Measurements from ENCODE around the gene OBP2B. TPM values are rescaled to one million over a fixed set of nuclear protein-coding genes. Genes with fewer than 3 reads are reported as not detected.
A peak's percentile ranks its signal among the peaks of the same experiment; 100 is the strongest.

Gene OBP2B
- total and polyA plus RNA-seq, 9 of the 15 experiments (the other 6 are each of a cell fraction or from before 2014, with no cell fraction given), result not detected

- TF ChIP-seq MYNN (IDR thresholded peaks at IDR 0.05) (no peak), MYNN (CRISPR knock-in tag; IDR thresholded peaks at IDR 0.05) (no peak), ZNF384 (IDR thresholded peaks at IDR 0.05; ENCODE audit: low read depth, low read length) (peak; percentile 79), SNAPC5 (CRISPR knock-in tag; IDR thresholded peaks at IDR 0.05) (no peak), ZNF324 (CRISPR knock-in tag; IDR thresholded peaks at IDR 0.05) (no peak), KDM1A (IDR thresholded peaks at IDR 0.05) (no peak), ATF6 (CRISPR knock-in tag; IDR thresholded peaks at IDR 0.05) (no peak), TEAD4 (IDR thresholded peaks at IDR 0.05; ENCODE audit: low read length) (no peak), TEAD4 (CRISPR knock-in tag; IDR thresholded peaks at IDR 0.05; ENCODE audit: borderline replicate concordance) (no peak), KLF13 (tag; IDR thresholded peaks at IDR 0.05; ENCODE audit: borderline replicate concordance, low read depth) (no peak), NR1H2 (CRISPR knock-in tag; IDR thresholded peaks at IDR 0.05) (no peak), POU5F1 (IDR thresholded peaks at IDR 0.05; ENCODE audit: borderline replicate concordance, low read depth, low read length, partially characterized antibody) (no peak), GABPA (tag; conservative IDR thresholded peaks at IDR 0.05; ENCODE audit: low read depth) (no peak), ZBTB2 (IDR thresholded peaks at IDR 0.05) (no peak), MAFF (IDR thresholded peaks at IDR 0.05; ENCODE audit: low read length) (no peak), REST (IDR thresholded peaks at IDR 0.05; ENCODE audit: borderline replicate concordance) (peak; percentile 45; the same call in 1 of the 2 replicates), REST (CRISPR knock-in tag; IDR thresholded peaks at IDR 0.05; ENCODE audit: low read depth) (no peak)
Measured at GRCh38 chr9:133160742-133161546, 48.1 kb downstream of the OBP2B start (continued).

Data from K562 (cell line).